Neuron (in vitro differentiated cells): ENCODE measurements around the gene SH3PXD2B.
"Not testable (repeated sequence)": the region's sequence is repeated elsewhere in the genome, so short reads cannot be mapped to it uniquely, and the experiment has no call there.

ENCODE experiments used
- H2AFZ ChIP-seq: one replicate; pipeline ENCODE4 v1.6.1; 2013; ENCODE audit warnings: low read depth, mild to moderate bottlenecking, inconsistent platforms, low read length, moderate library complexity
- H3K27me3 ChIP-seq: one replicate; pipeline ENCODE4 v1.6.1; 2013; ENCODE audit warnings: low read length; ENCODE audit not compliant: insufficient read depth
- H3K36me3 ChIP-seq: one replicate; pipeline ENCODE4 v1.6.1; 2013; ENCODE audit warnings: low read length; ENCODE audit not compliant: insufficient read depth
- H3K4me1 ChIP-seq: one replicate; pipeline ENCODE4 v1.6.1; 2013; ENCODE audit warnings: low read length; ENCODE audit not compliant: insufficient read depth
- H3K4me3 ChIP-seq: 2 replicates; pipeline ENCODE4 v1.5.1; 2013; ENCODE audit warnings: mild to moderate bottlenecking, low read length, moderate library complexity
- H3K9me3 ChIP-seq: one replicate; pipeline ENCODE4 v1.6.1; 2013; ENCODE audit warnings: low read length

SH3PXD2B gene

GRCh38 chr5:172412724-172413286 lies 41.5 kb downstream of the SH3PXD2B start:
- Histone ChIP-seq H3K4me3 (no peak overlapping the region), H2AFZ (no peak overlapping the region), H3K9me3 (no peaks in the 10 kb centered on the region), H3K27me3 (no peaks in the 10 kb centered on the region), H3K4me1 (peaks cover 32% of the 10 kb centered on the region), H3K36me3 (peaks cover 23% of the 10 kb centered on the region)

GRCh38 chr5:172411484-172412072 lies 42.7 kb downstream of the SH3PXD2B start:
- Histone ChIP-seq H3K36me3 (peaks cover 19% of the 10 kb centered on the region), H3K27me3 (no peaks in the 10 kb centered on the region), H3K4me3 (no peak overlapping the region), H3K9me3 (no peaks in the 10 kb centered on the region), H2AFZ (no peak overlapping the region), H3K4me1 (peaks cover 32% of the 10 kb centered on the region)

DNA sequence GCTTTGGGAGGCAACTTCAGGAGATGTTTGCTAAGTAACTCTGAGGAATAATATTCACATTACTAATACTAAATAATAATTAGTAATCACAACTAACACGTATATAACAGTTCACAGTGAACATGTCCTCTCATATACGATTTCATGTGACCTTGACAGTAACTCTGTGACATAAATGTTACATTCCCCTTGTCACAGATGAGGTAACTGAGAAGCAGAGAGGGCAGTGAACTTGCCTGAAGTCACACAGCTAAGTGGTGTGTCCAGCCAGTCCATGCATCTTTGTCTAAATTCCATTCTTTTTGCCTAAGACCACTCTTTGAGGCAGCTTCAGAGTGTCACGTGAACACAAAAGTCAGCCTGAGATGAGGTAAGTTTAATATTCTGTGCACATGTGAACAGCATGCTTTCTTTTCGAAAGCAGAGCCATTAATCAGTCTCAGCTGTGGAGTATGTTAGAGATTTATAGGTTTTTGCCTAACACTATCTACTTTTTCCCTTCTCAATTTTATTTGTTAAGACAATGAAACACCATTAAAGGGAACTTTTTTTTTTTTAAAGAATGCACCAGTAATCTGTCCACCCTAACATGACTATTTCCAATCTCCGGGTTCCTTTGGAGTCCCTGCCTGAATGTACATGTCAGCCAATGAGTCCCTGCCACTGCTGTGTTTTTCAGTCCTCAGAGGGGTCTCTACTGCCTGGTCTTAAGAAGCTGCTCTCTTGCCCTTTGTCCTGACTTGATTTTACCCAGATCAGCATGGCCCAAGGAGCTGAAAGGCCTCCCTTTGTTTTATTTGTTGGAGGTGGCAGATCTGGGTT lies 43.5 kb downstream of the SH3PXD2B start:
- H2AFZ ChIP-seq = no peak overlapping the region
- H3K4me1 ChIP-seq = peaks cover 32% of the 10 kb centered on the region
- no peak overlapping the region for H3K4me3 ChIP-seq
- no peaks in the 10 kb centered on the region for H3K9me3 ChIP-seq
- peaks cover 25% of the 10 kb centered on the region for H3K36me3 ChIP-seq
- H3K27me3 ChIP-seq = no peaks in the 10 kb centered on the region

DNA sequence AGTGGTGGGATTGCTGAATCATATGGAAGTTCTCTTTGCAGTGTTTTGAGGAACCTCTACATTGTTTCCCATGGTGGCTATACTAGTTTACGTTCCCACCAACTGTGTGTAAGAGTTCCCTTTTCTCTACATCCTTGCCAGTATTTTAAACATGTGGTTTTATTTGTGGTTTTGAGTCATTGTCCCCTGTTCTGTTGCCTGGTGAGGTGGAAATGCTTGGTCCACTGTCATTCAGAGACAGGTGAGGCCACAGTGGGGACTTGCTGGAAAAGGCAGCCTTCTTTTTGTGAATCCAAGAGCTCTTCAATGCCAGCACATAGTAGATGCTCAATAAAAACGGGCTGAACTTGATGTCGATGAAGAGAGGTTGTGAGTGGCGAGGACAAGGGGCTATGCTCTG lies 44.2 kb downstream of the SH3PXD2B start:
- peaks cover 30% of the 10 kb centered on the region for H3K36me3 ChIP-seq

GRCh38 chr5:172409477-172409876 lies 44.8 kb downstream of the SH3PXD2B start:
- H2AFZ ChIP-seq, H3K9me3 ChIP-seq, H3K4me3 ChIP-seq, H3K27me3 ChIP-seq: not testable (repeated sequence)
- Histone ChIP-seq H3K36me3 (peaks cover 37% of the 10 kb centered on the region), H3K4me1 (peaks cover 28% of the 10 kb centered on the region)

More for the DNA sequence above, 44.2 kb downstream of the SH3PXD2B start:
- H2AFZ ChIP-seq = no peak overlapping the region
- H3K27me3 ChIP-seq = no peaks in the 10 kb centered on the region
- H3K9me3 ChIP-seq = no peaks in the 10 kb centered on the region
- H3K4me1 ChIP-seq = peaks cover 32% of the 10 kb centered on the region
- no peak overlapping the region for H3K4me3 ChIP-seq

GRCh38 chr5:172407822-172408221 lies 46.5 kb downstream of the SH3PXD2B start:
- H3K4me1 ChIP-seq = peaks cover 35% of the 10 kb centered on the region
- no peaks in the 10 kb centered on the region for H3K27me3 ChIP-seq
- no peaks in the 10 kb centered on the region for H3K9me3 ChIP-seq
- H3K4me3 ChIP-seq = no peak overlapping the region
- H2AFZ ChIP-seq = no peak overlapping the region
- H3K36me3 ChIP-seq = peaks cover 31% of the 10 kb centered on the region

DNA sequence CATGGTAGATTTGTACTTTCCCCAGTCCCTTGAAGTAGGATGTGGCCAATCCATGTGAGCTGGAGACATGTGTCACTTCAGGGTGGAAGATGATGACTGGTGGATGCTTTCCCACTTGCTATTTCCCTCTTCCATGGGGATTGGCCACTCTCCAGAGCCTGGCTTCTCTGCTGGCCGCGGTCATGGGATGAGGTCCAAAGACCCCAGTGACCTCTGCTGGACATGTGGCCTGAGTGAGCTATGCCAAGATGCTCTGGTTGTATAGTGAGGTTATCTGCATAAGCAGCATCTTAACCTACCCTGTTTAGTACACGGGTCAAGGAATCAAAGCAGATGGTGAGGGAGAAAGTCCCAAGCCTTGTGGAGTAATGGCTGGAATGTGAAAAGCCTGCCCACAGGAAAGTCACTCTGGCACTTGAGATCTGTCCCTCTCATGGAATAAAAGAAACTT lies 47.1 kb downstream of the SH3PXD2B start:
- Histone ChIP-seq H3K9me3 (no peaks in the 10 kb centered on the region), H3K4me1 (peaks cover 35% of the 10 kb centered on the region), H3K27me3 (no peaks in the 10 kb centered on the region), H3K36me3 (peaks cover 31% of the 10 kb centered on the region), H3K4me3 (no peak overlapping the region), H2AFZ (no peak overlapping the region)

- Histone ChIP-seq H3K36me3 (peaks cover 35% of the 10 kb centered on the region), H3K4me3 (no peak overlapping the region), H3K27me3 (no peaks in the 10 kb centered on the region), H3K9me3 (no peaks in the 10 kb centered on the region), H3K4me1 (peaks cover 19% of the 10 kb centered on the region), H2AFZ (no peak overlapping the region)
Observed at GRCh38 chr5:172405226-172406107, 48.9 kb downstream of the SH3PXD2B start.

DNA sequence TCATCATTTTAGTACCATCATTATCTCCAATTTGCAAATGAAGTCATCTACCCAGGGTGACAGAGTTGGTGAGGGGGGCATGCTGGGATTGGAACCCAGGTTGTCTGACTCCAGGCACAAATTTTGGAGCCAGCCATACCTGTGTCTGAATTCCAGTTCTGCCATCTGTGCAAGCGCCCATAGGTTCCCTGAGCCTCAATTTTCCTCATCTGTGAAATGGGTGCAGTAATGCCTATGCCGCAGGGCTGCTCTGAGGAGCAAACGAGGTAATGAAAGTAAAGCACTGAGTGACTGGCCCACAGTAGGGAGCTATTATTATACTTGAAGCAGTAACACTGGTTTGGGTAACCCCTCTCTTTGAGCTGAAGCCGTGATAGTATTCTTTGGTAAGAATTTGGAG lies 49.6 kb downstream of the SH3PXD2B start:
- Histone ChIP-seq H3K36me3 (peaks cover 35% of the 10 kb centered on the region), H3K27me3 (no peaks in the 10 kb centered on the region), H3K4me3 (no peak overlapping the region), H3K4me1 (peaks cover 19% of the 10 kb centered on the region), H2AFZ (no peak overlapping the region), H3K9me3 (peaks cover 2% of the 10 kb centered on the region)

GRCh38 chr5:172403817-172404216 lies 50.5 kb downstream of the SH3PXD2B start:
- Histone ChIP-seq H3K4me3 (no peak overlapping the region), H2AFZ (no peak overlapping the region), H3K9me3 (peaks cover 2% of the 10 kb centered on the region), H3K36me3 (peaks cover 36% of the 10 kb centered on the region), H3K4me1 (peaks cover 19% of the 10 kb centered on the region), H3K27me3 (no peaks in the 10 kb centered on the region)

GRCh38 chr5:172403189-172403796 lies 51.0 kb downstream of the SH3PXD2B start:
- peaks cover 19% of the 10 kb centered on the region for H3K4me1 ChIP-seq
- H3K27me3 ChIP-seq = no peaks in the 10 kb centered on the region
- H3K4me3 ChIP-seq = no peak overlapping the region
- H2AFZ ChIP-seq = no peak overlapping the region
- peaks cover 36% of the 10 kb centered on the region for H3K36me3 ChIP-seq
- peaks cover 2% of the 10 kb centered on the region for H3K9me3 ChIP-seq

DNA sequence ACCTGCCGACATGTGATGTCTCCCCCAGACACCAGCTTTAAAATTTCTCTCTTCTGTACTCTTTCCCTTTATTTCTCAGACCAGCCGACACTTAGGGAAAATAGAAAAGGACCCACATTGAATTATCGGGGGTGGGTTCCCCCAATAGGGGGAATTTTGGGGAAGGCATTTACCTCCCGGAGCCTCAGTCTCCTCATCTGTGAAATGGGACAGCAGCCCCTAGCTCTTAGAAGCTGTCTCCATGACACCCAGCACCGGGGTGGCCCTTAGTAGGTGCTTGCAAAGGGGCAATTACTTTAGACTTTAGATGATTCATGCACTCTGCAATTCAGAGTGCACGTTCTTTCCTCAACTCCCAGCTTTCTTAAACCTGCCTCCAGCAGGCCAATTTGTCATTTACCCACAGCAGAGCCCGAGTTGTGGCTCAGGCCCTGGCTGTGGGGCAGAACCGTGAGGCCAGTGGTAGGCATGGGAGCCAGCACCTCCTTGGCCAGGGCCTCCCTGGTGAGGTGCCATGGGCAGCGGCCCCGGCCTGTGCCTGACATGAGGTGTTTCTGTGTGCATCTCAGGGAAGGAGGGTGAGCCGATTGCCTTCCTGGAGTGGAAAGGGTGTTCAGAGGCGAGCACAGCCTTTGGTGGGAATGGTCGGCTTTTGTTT lies 51.7 kb downstream of the SH3PXD2B start:
- H3K27me3 ChIP-seq = no peaks in the 10 kb centered on the region
- no peak overlapping the region for H3K4me3 ChIP-seq
- H2AFZ ChIP-seq = no peak overlapping the region
- H3K9me3 ChIP-seq = peaks cover 2% of the 10 kb centered on the region
- peaks cover 36% of the 10 kb centered on the region for H3K36me3 ChIP-seq
- peaks cover 19% of the 10 kb centered on the region for H3K4me1 ChIP-seq
